B cell (primary cell): ENCODE measurements around the gene MVD.

Experiments
- EZH2 ChIP-seq: IDR thresholded peaks from 2 replicates; pipeline ENCODE4 v1.6.1; 2012; ENCODE audit warnings: borderline replicate concordance, low read depth, mild to moderate bottlenecking, moderate library complexity, low read length; ENCODE audit not compliant: insufficient read depth, poor library complexity, severe bottlenecking
- TF ChIP-seq, protein P1 (sequence below): fragments of 200-600 bp; IDR thresholded peaks from one replicate; pipeline ENCODE4 v1.8.0; 2022; ENCODE audit warnings: antibody characterized with exemption, mild to moderate bottlenecking

DNA sequence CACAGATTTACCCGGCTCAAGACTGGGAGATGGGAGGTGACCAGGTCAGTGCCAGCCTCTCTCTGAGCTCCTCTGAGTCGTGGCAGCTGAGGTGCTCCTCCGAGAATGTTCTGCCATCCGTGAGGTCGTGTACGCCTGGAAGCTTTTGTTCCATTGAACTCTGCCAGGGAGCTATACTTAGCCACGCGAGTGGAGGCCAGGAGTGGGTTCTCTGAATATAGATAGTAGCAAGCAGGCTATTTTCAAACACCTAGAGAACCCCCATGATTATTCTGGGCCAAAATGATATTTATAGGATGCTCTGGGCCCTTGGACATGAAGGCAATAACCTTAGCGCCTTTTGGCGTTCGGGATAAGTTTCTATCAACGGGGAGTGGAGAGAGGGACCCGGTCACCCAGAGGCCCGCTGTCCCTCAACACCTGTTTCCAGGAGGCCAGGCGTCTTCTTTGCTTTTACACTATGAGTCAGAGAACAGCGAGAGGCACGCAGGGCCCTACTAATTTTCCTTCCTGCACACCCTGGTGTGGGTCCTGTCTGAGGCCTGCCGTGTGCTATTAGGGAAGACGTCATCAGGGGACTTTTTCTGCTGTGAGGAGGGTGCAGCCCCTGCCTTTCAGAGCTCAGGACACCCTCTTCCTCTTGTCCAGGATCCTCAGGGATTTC is 11.0 kb upstream of the MVD start:
- TF ChIP-seq, protein P1, sequence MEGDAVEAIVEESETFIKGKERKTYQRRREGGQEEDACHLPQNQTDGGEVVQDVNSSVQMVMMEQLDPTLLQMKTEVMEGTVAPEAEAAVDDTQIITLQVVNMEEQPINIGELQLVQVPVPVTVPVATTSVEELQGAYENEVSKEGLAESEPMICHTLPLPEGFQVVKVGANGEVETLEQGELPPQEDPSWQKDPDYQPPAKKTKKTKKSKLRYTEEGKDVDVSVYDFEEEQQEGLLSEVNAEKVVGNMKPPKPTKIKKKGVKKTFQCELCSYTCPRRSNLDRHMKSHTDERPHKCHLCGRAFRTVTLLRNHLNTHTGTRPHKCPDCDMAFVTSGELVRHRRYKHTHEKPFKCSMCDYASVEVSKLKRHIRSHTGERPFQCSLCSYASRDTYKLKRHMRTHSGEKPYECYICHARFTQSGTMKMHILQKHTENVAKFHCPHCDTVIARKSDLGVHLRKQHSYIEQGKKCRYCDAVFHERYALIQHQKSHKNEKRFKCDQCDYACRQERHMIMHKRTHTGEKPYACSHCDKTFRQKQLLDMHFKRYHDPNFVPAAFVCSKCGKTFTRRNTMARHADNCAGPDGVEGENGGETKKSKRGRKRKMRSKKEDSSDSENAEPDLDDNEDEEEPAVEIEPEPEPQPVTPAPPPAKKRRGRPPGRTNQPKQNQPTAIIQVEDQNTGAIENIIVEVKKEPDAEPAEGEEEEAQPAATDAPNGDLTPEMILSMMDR = no peak
- TF ChIP-seq EZH2 = no peak
